Stomach (tissue), 4 donors: ENCODE data around the gene COL13A1.

Experiments
- EP300 ChIP-seq: sonication (generic); formaldehyde crosslinking; IDR thresholded peaks from one replicate; pipeline ENCODE4 v1.6.1; 2017; ENCODE audit warnings: antibody characterized with exemption
- POLR2A ChIP-seq, 4 donors: fragments of 450-650 bp; IDR thresholded peaks; one replicate each; pipeline ENCODE4 v1.6.1; 2016; ENCODE audit warnings: antibody characterized with exemption in 4 of 4, control low read depth in 2 of 4, mild to moderate bottlenecking in 1 of 4, moderate library complexity in 1 of 4
- POLR2AphosphoS5 ChIP-seq, 3 donors: sonication (generic); formaldehyde crosslinking; IDR thresholded peaks; one replicate each; pipeline ENCODE4 v1.6.1; 2016; ENCODE audit warnings: antibody characterized with exemption in 3 of 3
- TF ChIP-seq, protein P1 (sequence below), 7 experiments: fragments of 450-650 bp in 4 of 7; fragments of 200-600 bp in 3 of 7; sonication (generic) in 3 of 7; IDR thresholded peaks; one replicate each; pipeline ENCODE4 v1.5.1; 2016 to 2019; ENCODE audit warnings: antibody characterized with exemption in 7 of 7, control low read depth in 2 of 7, mild to moderate bottlenecking in 1 of 7

GRCh38 chr10:69904533-69904932 lies 102.8 kb downstream of the COL13A1 start:
- TF ChIP-seq, protein P1, sequence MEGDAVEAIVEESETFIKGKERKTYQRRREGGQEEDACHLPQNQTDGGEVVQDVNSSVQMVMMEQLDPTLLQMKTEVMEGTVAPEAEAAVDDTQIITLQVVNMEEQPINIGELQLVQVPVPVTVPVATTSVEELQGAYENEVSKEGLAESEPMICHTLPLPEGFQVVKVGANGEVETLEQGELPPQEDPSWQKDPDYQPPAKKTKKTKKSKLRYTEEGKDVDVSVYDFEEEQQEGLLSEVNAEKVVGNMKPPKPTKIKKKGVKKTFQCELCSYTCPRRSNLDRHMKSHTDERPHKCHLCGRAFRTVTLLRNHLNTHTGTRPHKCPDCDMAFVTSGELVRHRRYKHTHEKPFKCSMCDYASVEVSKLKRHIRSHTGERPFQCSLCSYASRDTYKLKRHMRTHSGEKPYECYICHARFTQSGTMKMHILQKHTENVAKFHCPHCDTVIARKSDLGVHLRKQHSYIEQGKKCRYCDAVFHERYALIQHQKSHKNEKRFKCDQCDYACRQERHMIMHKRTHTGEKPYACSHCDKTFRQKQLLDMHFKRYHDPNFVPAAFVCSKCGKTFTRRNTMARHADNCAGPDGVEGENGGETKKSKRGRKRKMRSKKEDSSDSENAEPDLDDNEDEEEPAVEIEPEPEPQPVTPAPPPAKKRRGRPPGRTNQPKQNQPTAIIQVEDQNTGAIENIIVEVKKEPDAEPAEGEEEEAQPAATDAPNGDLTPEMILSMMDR (IDR thresholded peaks at IDR 0.05): no peak
- TF ChIP-seq POLR2A (IDR thresholded peaks at IDR 0.05) (no peak), POLR2AphosphoS5 (IDR thresholded peaks at IDR 0.05) (no peak), EP300 (no peak)
